Pancreas (tissue), 10 donors: ENCODE data around the gene YEATS2. TPM values are rescaled to one million over a fixed set of nuclear protein-coding genes. Genes with fewer than 3 reads are reported as not detected.

ENCODE experiments used
- ATAC-seq, 4 donors: fragments of 200-7000 bp; cut with Tn5 transposase; one replicate each; pipeline versions ENCODE4 v1.8.0 to v1.9.1; 2020; ENCODE audit warnings: mild to moderate bottlenecking in 4 of 4, moderate library complexity in 4 of 4
- DNase-seq, 6 donors: peaks; one replicate each; pipeline ENCODE4 v3.0.0-alpha.2; 2020
- FAIRE-seq: peaks from 2 replicates; lab custom pipeline; 2012; peaks lifted over from hg19 to GRCh38; lab: Jason Lieb, UNC
- H3K27ac ChIP-seq, 4 donors: fragments of 200-600 bp; sonication (generic); 1 replicate in 3 of 4; 2 replicates in 1 of 4; pipeline versions ENCODE4 v1.5.0 to v1.8.0; 2020
- H3K27me3 ChIP-seq, 4 donors: fragments of 200-600 bp; one replicate each; pipeline ENCODE4 v1.8.0; 2021
- H3K36me3 ChIP-seq, 3 donors: fragments of 200-600 bp; sonication (generic) in 1 of 3; one replicate each; pipeline versions ENCODE4 v1.5.0 to v1.8.0; 2020 to 2021
- H3K4me1 ChIP-seq, 3 donors: fragments of 200-600 bp; one replicate each; pipeline ENCODE4 v1.8.0; 2021
- H3K4me3 ChIP-seq, 4 donors: fragments of 200-600 bp; sonication (generic) in 2 of 4; one replicate each; pipeline versions ENCODE4 v1.5.0 to v1.8.0; 2020 to 2021
- H3K9me3 ChIP-seq, 4 donors: fragments of 200-600 bp; one replicate each; pipeline ENCODE4 v1.8.0; 2021
- CTCF ChIP-seq, 4 donors: fragments of 200-600 bp; sonication (generic) in 3 of 4; IDR thresholded peaks; one replicate each; pipeline versions ENCODE4 v1.5.0 to v1.8.0; 2021; ENCODE audit warnings: antibody characterized with exemption in 4 of 4
- WGBS, 2 donors: extraction: QIAGEN DNeasy Blood & Tissue Kit; methylation state at CpG; one replicate each; pipeline ENCODE4 v1.1.7; 2013; 5-methylcytosine and 5-hydroxymethylcytosine counted together
- intact Hi-C, 3 donors: fragments of 100-400 bp; cut with DNase I; formaldehyde crosslinking; loops; one replicate each; pipeline versions ENCODE4 v1.11.1 to v1.14.2; 2022
- polyA plus RNA-seq, 2 donors: library from polyadenylated mRNA; stranded (reverse); fragments of 200-250 nt; gene quantifications; one replicate each; pipeline ENCODE4 v1.2.3, GENCODE V29; 2013
- total RNA-seq, 6 donors: library from RNA; stranded (reverse); fragmentation: NEBNext Ultra II Directional in 4 of 6; extraction: Animal tissue kit (Norgen Biotek cat#: 25700) in 4 of 6; gene quantifications; one replicate each; pipeline versions ENCODE4 v1.2.1 to v1.2.4, GENCODE V29; 2021 to 2023
- donor health status: healthy with polysubstance abuse.
- donor health status: DM: no; HTN: no; CAD: no; lungs with moderate emphysema.
- donor health status: DM: no; HTN: no; CAD: no.
- donor health status: control.
- donor health status: control.
- donor health status: Bipolar disorder and iron deficiency.
- donor health status: DM: yes; HTN: yes; CAD: no.
- donor health status: DM: no; HTN: no; CAD: no.
- donor health status: DM: no; HTN: no; CAD: no.
- donor health status: DM: yes; HTN: yes; CAD: no.

The YEATS2 gene
- total and polyA plus RNA-seq, 8 donors: 5.7 to 12.8 (median 6.4) TPM

GRCh38 chr3:183818041-183818620 is 120.5 kb downstream of the YEATS2 start:
- no peak for ATAC-seq
- FAIRE-seq: no peak
- WGBS, 2 donors: 91 to 97% methylated on average over 14 of the region's 14 CpGs
- TF ChIP-seq CTCF (IDR thresholded peaks at IDR 0.05): no peak
- H3K4me1 ChIP-seq: no peaks in the 10 kb centered on the region
- peaks cover 0 to 2% (median 0%) of the 10 kb centered on the region in 3 donors for H3K36me3 ChIP-seq
- no peak for DNase-seq
- intact Hi-C loops: no loop called here
- no peak overlapping the region for H3K4me3 ChIP-seq
- H3K27ac ChIP-seq: no peak overlapping the region
- H3K9me3 ChIP-seq: no peaks in the 10 kb centered on the region
- no peaks in the 10 kb centered on the region for H3K27me3 ChIP-seq

GRCh38 chr3:183818706-183819624 is 121.4 kb downstream of the YEATS2 start:
- H3K4me3 ChIP-seq: no peak overlapping the region
- no peaks in the 10 kb centered on the region for H3K27me3 ChIP-seq
- FAIRE-seq: no peak
- no peaks in the 10 kb centered on the region for H3K9me3 ChIP-seq
- ATAC-seq: no peak
- TF ChIP-seq CTCF (IDR thresholded peaks at IDR 0.05): no peak
- H3K36me3 ChIP-seq: peaks cover 0 to 2% (median 0%) of the 10 kb centered on the region in 3 donors
- intact Hi-C loops: no loop called here
- WGBS, 2 donors: 92 to 93% methylated on average over 23 to 25 of the region's 25 CpGs
- no peaks in the 10 kb centered on the region for H3K4me1 ChIP-seq
- H3K27ac ChIP-seq: no peak overlapping the region
- DNase-seq: no peak

- 89 to 95% methylated on average over 6 of the region's 6 CpGs for WGBS, 2 donors
- no peaks in the 10 kb centered on the region for H3K27me3 ChIP-seq
- no peak overlapping the region for H3K27ac ChIP-seq
- TF ChIP-seq CTCF (IDR thresholded peaks at IDR 0.05): no peak
- intact Hi-C loops: no loop called here
- peaks cover 0 to 2% (median 0%) of the 10 kb centered on the region in 3 donors for H3K36me3 ChIP-seq
- no peak for ATAC-seq
- FAIRE-seq: no peak
- H3K4me1 ChIP-seq: no peaks in the 10 kb centered on the region
- H3K4me3 ChIP-seq: no peak overlapping the region
- DNase-seq: no peak
- no peaks in the 10 kb centered on the region for H3K9me3 ChIP-seq
Observed at GRCh38 chr3:183819831-183820230, 122.2 kb downstream of the YEATS2 start.

- Histone ChIP-seq H3K27me3 (no peaks in the 10 kb centered on the region), H3K36me3 (no peaks in the 10 kb centered on the region), H3K27ac (no peak overlapping the region), H3K9me3 (no peaks in the 10 kb centered on the region), H3K4me3 (no peak overlapping the region), H3K4me1 (peaks cover 0 to 7% (median 0%) of the 10 kb centered on the region in 3 donors)
- TF ChIP-seq CTCF (IDR thresholded peaks at IDR 0.05): no peak
- no peak for FAIRE-seq
- no peak for DNase-seq
- WGBS, 2 donors: 94 to 98% methylated on average over 13 of the region's 13 CpGs
- intact Hi-C loops: no loop called here
- ATAC-seq: no peak
Observed at GRCh38 chr3:183822631-183823030, 125.0 kb downstream of the YEATS2 start.
